Measurements from ENCODE around the gene CDH13.

The CDH13 gene

DNA sequence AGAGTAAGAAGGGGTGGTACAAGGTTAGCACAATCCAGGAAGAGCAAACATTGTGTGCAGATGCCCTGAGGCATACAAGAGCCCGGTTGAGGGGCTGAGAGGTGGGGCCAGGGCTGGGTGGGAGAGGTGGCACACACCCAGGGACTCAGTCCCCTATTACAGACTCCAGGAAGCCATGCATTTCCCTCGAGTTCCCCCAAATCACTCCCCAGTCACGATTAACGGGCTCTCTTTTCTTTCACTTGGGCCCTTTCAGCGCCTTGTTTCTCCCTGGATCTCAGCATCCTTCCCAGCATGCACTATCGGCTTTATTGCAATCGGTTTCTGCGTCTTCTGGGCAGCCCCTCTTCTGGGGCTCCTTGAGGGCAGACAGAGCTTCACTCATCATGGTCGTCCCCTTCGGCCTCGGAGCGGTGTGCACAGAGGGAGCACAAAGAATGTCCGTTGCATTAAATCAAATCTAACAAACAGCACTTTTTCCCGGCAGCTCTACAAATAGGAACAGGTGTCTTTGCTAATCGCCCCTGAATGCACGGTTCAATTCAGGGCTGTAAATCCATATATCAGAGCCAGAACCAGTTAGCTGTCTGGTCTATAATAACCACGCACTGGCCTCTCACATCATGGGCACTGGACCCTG is 996.4 kb downstream of the CDH13 start:
- in situ Hi-C loops (cut with MboI; ENCODE audit: low sequenced_read_pairs) = no loop called here

DNA sequence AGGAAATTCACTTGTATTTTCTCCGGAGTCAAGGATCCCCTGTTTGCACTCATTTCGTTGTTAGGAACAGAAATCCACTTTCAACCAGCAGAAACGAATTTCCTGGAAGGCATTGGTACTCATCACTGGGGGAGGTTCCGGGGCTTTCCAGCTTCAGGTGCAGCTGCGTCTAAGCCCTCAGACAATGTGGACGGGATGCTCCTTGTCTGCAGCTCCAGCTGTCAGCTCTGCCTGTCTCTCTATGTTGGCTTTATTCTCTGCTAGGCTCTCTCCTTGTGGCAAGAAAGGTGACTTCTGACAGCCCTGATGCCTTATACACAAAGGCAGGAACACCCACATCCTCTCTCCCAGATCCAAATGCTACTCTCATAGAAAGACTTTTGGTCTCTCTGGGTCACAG is 997.1 kb downstream of the CDH13 start:
- in situ Hi-C loops (cut with MboI; ENCODE audit: low sequenced_read_pairs) = no loop called here

DNA sequence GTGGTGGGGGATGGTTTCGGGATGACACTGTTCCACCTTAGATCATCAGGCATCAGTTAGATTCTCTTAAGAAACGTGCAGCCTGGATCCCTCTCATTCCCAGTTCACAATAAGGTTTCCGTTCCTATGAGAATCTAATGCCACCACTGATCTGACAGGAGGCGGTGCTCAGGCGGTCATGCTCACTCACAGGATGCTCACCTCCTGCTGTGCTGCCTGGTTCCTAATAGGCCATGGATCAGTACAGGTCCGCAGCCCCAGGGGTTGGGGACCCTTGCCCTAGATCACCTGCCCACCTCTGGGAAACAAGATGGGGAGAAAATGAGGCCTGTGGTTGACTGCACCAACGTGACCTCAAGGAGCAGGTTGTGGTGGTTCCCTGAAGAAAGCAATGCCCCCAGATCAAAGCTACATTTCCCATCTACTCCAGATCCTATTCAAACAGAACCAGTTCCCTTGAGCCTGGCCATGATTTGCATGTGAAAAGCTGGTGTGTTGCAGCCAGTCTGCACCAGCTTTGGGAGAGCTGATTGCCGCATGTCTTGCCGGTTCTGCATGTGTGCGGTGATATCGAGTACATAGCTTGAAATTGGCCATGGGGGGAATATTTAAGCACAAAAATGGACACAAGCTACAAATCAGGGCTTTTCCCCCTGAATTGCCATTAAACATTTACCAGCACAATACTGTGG is 997.8 kb downstream of the CDH13 start:
- in situ Hi-C loops (cut with MboI; ENCODE audit: low sequenced_read_pairs) = no loop called here

DNA sequence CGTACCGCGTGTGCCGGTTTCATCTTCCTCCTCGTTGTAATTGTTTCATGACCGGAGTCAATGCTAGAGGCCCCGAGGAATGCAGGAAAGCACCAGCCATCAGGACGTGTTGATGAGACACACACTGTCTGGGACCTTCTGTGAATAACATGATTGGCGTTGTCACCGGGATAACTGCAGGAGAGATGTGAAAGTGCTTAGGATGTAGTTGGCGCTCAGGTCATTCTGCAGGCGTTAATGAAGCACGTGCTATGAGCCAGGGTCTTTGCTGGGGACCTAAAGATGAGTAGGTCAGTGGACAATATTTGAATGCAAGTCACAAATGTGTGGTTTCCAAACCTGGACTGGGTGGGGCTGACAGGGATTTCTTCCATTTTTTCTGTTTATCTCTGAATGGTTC is 999.4 kb downstream of the CDH13 start:
- in situ Hi-C loops (cut with MboI; ENCODE audit: low sequenced_read_pairs) = no loop called here

DNA sequence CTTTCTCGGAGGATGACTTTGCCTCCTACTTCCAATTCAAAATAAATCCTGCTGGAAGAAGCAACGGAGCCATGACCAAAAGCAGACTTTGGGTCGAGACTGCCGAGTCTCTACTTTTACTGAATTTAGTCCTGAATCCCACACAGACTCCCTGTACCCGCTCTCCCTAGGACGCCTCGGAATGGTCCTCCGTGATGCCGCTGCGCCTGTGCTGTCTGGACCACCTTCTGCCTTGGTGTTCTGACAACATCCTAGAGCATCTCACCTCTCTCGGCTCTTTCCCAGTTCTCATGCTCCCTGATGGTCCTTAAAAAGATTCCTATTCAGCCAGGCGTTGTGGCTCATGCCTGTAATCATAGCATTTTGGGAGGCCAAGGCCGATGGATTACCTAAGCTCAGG is 999.9 kb downstream of the CDH13 start:
- in situ Hi-C loops (cut with MboI; ENCODE audit: low sequenced_read_pairs) = no loop called here

DNA sequence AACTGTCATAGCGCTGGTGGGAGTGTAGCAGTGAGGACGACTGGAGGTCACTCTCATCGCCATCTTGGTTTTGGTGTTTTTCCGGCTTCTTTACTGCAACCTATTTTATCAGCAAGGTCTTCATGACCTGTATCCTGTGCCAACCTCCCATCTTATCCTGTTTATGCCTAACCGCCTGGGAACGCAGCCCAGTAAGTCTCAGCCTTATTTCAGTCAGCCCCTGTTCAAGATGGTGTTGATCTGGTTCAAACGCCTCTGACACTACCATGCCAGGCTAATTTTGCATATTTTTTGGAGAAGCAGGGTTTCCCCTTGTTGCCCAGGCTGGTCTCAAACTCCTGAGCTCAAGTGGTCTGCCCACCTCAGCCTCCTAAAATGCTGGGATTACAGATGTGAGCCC is 1001.2 kb downstream of the CDH13 start:
- in situ Hi-C loops (cut with MboI; ENCODE audit: low sequenced_read_pairs) = no loop called here

DNA sequence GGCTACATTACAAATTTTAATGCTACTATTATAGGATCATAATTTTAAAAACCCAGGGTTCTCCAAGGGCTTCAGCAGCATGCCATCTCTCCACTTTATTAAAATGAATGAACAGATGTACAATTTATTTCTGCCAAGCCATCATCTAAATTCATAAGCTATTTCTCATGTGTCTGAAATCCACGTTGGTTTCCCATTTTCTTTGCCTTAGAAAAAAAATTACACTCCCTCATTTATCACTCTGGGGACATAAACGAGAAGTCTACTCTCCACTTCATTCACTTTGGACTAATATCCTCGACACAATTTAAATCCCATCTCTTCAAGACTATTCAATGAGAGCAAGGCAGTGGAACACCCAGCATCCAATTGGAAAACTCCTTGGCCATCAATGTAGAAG is 1002.7 kb downstream of the CDH13 start:
- in situ Hi-C loops (cut with MboI; ENCODE audit: low sequenced_read_pairs) = no loop called here

DNA sequence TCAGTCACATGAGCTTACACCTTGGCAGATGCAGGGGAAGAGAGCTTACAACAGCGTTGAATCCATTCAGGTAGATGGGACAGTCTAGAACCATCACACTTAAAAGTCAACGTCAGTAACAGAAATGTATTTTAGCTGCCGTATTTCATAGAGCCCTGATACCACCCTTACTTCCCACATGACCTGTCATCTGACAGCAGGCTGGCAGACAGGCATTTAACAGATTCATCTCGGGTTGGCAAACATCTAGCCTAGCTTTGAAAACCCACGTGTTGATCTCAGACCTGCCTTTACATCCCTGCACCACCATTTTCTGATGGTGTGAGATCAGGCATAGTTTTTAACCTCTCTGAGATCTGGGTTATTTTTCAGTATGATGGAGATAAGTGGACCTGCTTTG is 1003.1 kb downstream of the CDH13 start:
- in situ Hi-C loops (cut with MboI; ENCODE audit: low sequenced_read_pairs) = no loop called here

DNA sequence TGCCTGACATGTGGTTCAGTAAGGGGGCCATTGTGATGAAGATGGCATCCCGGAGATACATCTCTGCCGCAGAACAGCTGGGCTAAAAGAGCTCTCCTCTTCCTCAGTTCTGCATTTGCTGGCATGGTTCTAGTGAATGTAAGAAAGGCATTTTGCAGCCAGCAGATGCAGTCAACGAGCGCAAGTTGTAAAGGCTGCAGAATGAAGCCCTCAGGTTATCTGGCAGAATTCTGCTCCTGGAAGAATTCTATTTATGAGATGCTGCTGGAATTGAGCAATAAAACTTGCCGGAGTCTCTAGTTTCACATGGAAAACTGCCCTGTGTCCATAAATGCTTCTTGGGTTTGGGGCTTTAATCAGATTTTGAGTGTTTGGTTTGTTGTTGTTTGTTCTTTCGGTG is 1004.2 kb downstream of the CDH13 start:
- in situ Hi-C loops (cut with MboI; ENCODE audit: low sequenced_read_pairs) = no loop called here

DNA sequence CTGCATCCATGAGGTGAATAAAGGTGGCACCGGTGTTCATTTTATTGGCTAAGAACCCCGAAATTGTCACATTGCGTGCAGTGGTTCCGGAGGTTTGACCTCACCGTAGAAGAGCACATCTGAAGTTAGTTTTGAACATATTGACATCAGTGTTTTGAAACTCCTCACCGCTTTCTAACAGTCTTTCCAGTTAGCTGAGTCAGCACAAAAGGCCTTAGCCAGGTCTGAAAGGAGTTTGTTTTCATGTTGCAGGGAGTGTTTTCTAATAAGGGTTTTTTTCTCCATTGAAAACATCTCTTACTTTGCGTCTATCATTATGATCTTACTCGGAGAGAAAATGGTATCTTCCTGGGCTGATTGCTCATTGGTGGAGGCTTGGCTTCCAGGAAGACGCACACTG is 1006.5 kb downstream of the CDH13 start:
- in situ Hi-C loops (cut with MboI; ENCODE audit: low sequenced_read_pairs) = no loop called here

DNA sequence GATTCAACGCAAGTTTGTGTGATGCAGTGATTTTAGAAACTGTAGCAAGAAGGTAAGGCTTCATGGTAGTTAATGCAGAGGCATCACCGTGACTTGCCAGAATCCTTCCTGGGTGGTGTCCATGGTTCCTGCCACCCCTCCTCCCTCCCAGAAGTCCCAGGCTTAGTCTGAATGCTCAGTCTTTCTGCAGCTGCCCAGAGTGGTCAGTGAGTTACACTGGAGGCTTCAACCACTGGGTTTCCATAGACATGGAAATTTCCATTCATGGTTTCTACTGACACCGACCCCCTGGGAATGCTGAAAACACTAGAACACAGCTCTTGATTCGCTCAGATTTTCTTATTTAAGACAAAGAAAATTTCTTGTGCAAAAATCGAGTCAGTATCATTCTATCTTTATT is 1021.6 kb downstream of the CDH13 start:
- in situ Hi-C loops (cut with MboI; ENCODE audit: low sequenced_read_pairs) = no loop called here

DNA sequence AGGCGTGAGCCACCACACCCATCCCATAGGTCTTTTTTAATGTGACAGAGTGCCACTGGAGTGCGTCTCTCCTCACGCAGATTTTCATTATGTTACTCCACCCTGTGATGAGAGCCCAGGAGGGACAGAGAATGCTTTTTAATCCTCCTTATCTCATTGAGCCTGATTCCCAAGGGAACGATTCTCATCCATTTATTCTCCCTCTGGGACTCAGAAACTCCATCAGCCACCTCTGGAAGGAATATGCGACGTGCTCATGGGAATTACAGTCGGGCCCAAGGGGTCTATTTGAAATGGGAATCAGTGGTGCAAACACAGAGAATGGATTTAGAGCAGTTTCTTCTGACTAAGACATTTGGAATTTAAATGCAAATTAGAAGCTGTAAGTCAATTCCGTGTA is 1025.1 kb downstream of the CDH13 start:
- in situ Hi-C loops (cut with MboI; ENCODE audit: low sequenced_read_pairs) = no loop called here

DNA sequence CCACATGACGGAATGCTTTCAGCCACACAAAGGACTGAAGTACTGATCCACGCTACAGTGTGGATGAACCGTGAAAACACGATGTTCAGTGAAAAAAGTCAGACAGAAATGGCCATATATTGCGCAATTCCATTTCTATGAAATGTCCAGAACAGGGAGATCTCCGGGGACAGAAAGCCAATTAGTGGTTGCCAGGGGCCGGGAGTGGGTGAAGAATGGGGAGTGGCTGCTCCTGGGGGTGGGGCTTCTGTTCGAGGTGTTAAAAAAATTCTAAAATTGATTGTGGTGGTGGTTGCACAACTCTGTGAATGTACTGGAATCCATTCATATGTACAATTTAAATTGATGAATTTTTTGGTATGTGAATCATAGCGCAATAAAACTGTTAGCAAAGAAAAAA is 1026.2 kb downstream of the CDH13 start:
- in situ Hi-C loops (cut with MboI; ENCODE audit: low sequenced_read_pairs) = no loop called here

DNA sequence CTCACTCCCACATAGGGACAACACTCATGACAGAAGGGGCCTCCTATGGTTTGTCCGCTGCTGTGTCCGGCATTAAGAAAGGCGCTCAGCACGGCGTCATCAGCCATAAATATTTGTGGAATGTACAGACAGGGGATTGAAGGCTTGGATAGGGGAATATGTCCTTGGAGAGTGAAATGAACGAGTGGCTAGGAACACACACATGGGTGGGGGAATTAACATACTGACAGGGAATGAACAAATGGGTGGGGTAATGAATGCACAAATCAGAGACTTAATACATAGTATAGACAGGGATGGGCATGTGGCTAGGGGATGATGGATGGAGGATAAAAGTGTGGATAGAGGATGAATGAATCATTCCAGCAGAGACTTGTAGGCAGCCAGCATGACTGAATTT is 1027.0 kb downstream of the CDH13 start:
- in situ Hi-C loops (cut with MboI; ENCODE audit: low sequenced_read_pairs) = no loop called here

DNA sequence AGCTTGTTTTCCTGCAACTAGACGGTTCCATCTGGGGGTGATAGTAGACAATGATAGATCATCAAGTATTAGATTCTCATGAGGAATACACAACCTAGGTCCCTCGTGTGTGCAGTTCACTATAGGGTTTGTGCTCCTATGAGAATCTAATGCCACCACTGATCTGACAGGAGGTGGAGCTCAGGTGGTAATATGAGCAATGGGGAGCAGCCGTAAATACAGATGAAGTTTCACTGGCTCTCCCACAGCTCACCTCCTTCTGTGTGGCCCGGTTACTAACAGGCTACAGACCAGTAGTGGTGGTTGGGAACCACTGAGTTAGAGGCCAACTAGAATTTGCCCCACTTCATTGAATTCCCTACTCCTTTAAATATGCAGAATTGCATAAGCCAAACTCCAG is 1033.5 kb downstream of the CDH13 start:
- in situ Hi-C loops (cut with MboI; ENCODE audit: low sequenced_read_pairs) = no loop called here

DNA sequence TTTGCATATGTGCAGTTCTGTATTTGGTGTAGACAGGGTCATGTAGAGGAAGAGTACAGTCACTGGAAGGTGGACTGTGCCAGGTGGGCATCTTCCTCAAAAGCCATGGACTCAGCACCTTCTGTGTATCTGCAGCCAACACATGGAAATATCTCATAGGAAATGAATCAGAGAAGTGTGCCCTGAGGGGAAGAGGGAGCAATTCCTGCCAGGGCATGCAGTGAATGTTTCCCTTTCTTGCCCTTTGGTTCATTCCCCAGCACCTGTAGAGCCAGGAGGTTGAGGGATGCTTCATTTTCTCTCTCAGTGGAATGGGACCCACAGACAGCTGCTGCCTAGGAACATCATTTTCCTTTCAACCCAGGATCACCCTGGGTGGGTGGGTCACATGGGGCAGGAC is 1034.9 kb downstream of the CDH13 start:
- in situ Hi-C loops (cut with MboI; ENCODE audit: low sequenced_read_pairs) = no loop called here

DNA sequence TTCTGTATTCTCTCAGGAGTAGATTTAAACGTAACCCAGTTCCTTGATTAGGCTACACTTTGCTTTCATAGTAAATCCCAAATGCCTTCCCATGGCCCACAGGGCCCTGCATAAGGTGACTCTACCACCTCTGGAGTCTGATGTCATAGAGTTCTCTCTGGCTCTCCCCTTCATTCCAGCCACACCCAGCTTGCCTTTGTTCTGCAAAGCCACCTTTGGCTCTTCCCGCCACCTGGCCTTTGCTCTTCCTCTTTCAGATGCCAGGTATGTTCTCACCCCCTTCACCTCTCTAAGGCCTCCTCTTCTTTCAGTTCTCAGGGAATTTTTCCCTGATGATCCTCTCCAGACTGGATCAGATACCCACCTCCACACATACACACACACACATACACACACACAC is 1039.7 kb downstream of the CDH13 start:
- in situ Hi-C loops (cut with MboI; ENCODE audit: low sequenced_read_pairs) = no loop called here

DNA sequence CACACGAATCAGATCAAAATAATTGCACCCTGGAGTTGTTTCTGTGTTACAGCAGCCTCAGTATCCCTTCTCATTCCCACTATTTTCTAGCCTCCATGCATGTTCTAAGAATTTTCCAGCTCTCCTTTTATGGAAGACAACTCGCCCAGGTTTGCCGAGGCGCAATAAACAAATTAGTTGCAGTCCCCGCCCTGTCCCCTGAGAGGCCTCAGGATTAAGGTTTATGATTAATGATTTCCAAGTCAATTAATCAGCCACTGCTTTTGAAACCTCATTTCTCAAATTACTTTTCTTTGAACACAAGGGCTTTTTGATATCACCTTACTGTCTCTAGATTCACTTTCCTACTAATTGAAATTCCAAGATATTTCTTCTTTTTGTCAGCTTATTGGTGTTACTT is 1042.7 kb downstream of the CDH13 start:
- in situ Hi-C loops (cut with MboI; ENCODE audit: low sequenced_read_pairs) = no loop called here

DNA sequence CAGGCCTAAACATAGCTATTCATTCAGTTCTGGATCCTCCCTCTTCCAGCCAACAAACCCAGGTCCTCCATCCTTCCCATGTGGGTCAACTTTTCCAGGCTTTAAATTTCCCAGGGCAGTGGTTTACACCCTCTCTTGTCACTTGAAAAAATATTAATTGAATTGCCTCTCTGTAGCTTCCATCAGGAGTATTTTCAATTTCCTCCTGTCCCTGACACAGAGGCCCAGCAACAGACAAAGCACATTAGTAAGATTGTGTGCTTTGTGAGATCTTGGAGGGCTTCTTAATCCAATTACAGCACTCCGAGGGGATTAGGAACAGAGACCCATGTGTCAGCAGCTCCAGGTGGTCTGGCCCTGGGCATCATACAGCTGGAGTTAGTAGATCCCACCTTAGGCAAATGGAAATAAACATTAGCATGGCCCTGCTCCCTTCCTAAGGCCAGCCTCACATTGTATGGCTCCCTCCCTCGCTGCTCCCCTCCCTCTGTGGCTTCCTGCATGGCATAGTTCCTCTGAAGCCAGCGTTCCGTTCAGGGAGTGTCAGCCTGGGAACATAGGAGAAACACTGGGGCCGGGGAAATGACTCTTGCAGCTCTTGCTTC is 1048.3 kb downstream of the CDH13 start:
- in situ Hi-C loops (cut with MboI; ENCODE audit: low sequenced_read_pairs) = no loop called here

DNA sequence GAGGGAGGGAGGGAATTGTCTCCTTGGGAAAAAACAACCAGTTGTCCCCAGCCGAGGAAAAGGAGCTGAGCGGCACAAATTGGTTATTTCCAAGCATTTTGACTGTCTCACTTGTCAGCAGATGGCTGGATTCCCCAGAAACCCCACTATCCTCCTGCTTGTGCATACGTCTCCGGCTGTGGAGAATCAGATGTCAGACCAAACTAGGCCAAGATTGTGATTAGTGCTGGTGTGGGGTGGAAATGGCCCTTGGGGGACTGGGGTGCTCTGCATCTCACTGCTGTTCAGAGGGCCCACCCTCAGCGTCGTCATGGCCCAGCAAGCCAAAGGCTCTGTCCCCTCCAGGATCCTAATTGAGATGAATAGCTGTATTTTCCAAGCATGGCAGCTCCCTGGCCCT is 1049.3 kb downstream of the CDH13 start:
- in situ Hi-C loops (cut with MboI; ENCODE audit: low sequenced_read_pairs) = no loop called here

DNA sequence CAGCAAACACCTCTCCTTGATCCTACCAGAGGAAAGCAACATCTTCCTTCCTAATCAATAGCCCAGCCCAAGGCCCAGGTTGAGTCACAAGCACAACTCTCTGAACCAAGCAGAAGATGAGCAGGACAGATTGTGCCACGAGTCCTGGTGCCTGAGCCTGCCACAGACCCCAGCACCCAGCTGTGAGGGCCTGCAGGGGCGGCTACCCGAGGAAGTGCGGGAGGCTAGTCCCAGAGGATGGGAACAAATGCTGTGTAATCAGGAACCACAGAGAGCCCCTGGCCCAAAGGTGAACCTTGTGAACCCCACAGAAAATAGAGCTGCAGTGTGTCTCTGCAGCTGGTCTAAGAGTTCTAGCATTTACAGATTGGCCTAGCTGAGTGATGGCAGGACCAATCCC is 1054.2 kb downstream of the CDH13 start:
- in situ Hi-C loops (cut with MboI; ENCODE audit: low sequenced_read_pairs) = no loop called here

DNA sequence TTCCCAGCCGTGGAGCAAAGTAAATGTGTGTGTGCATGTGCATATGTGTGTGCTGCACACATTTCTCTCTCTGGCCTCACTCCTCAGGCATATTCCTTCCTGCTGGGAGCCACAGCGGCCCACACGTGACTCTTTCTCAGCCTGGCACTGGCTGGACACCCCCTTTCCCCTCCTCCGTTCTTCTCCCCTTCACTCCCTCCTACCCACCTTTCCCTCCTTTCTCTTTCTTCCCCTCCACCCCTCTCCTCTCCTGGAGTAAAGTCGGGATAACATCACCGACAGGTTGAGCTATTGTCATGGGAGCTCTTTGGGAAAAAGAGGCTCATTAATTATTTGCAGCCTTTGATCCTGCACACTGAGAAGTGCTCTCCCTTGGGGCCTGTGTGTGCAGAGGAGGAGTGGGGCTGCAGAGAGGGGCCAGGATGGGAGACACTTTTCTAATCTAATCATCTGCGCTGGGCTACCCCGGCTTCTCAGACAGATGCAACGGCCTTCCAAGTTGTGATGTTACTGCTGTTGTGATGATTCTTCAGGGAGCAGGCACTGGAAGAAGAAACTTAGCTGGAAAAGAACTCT is 1054.7 kb downstream of the CDH13 start:
- in situ Hi-C loops (cut with MboI; ENCODE audit: low sequenced_read_pairs) = no loop called here
